ENCODE measurements around the gene CIDEA.

CIDEA gene

DNA sequence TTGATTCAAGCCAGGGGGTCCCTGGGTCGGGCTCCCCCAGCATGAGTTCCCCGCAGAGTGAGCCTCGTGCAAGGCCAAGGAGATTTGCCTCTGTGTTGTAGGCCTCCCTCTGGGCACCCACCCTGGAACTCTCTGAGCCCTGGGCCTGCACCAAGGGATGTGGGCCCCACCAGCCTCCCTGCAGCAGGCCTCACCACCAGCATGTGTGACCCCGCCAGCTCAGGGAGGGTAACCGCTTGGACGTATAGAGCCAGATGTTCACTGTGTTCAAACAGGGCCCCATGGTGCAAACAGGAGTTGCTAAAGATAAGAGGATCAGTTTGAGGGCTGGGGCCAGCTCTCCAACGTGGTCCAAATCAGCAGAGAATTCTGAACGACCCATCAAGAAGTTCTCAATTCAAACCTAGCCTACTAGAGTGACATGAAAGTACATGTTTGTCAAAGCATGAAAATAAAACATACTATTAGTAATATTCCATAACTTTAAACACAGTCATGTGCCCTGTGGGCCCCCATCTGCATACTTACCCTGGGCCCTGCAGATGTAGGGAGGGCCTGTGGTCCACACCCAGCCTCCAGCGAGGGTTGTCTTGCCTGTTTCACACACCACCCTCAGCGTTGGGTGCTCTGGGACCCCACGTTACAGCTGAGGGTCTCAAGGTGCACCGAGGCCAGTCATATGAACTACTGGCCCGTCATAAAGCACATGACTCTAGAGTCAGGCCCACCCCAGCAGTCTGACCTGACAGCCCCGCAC, 48.4 kb downstream of the CIDEA start:
- DNase-seq, result no peak

DNA sequence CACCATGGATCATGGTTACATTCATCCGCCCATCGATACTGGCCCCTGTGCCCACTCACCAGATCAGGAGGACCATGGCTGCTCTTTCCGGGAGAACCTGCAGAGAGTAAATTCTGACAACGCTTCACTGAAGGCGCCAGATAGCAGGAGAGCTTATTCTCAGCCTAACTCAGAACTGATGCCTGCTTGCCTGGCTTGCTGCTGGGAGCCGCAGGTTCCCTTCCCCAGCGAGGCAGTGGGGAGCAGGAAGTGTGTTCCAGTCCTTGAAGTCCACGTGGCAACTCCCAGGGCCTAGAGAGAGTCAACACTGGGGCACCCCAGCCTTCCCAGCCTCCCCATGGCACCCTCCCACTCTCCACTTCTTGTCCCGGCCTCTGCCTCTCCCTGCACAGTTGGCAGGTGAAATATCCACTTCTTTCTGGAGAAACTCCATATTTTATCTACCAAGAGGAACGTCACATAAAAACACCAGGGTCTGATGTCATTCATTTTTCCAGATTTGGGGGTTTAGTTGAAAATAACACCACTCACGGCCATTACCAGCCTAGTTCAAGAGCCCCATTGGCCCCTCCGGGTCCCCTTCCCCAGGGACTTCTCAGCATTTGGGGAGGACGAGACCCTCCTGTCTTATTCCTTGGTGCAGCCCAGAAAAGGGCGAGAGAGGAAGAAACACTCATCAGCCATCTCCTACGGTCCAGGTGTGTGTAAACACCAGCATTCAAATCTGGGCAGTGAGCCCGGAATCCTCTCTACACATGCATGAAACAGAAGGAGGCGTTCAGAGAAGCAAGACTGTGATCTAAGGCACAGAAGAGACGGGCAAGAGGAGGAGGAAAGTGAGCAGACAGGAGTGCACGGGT, 50.4 kb downstream of the CIDEA start:
- DNase-seq, result no peak

DNA sequence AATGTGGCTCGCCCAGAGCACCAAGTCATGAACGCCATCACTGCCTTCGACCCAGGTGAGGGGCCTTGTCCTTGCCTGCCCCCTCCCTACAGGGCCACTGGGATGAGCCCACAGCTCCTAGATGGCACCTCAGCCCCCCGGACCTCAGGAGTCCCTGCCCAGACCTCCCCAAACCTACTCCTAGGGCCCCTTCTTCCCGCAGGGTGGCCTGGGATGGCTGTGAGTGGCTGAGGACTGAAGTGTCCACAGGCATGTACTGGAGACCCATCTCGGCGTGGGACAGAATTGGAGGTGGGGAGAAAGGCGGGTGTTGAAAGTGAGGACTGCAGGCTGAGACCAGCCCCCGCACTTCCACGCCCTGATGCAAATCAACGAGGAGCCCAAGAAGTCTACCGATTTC, 51.0 kb downstream of the CIDEA start:
- DNase-seq, result no peak

DNA sequence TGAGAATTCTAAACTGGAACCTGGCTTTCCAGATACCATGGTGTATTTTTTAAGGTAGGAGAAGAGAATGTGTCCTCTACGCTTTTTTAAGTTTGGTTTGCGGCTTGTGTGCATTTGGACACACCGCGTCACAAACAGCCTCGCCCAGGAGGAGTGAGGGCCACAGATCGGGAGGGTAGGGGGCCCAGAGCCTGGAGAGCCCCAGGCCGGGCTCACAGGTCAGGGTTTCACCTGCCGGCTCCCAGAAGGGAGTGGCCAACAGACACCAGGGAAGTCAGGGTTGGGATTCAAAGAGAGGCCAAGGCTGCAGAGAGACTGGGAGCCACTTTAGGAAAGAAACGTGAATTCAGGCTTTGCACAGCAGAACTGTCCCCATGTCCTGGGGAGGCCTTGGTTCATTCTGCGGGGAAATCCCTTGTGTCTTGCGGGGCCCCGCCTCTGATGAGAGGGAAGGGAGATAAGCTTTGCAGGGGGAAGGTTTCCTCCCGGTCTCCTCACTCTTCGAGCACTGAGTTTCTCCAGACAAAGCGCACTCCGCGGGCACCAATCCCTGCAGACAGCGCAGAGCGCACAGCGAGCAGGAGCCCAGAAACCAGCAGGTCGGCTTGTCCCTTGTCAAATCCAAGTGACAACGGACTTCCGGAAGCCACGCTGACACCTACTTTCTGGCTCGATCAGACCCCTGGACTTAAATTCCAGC, 51.9 kb downstream of the CIDEA start:
- DNase-seq, result no peak

DNA sequence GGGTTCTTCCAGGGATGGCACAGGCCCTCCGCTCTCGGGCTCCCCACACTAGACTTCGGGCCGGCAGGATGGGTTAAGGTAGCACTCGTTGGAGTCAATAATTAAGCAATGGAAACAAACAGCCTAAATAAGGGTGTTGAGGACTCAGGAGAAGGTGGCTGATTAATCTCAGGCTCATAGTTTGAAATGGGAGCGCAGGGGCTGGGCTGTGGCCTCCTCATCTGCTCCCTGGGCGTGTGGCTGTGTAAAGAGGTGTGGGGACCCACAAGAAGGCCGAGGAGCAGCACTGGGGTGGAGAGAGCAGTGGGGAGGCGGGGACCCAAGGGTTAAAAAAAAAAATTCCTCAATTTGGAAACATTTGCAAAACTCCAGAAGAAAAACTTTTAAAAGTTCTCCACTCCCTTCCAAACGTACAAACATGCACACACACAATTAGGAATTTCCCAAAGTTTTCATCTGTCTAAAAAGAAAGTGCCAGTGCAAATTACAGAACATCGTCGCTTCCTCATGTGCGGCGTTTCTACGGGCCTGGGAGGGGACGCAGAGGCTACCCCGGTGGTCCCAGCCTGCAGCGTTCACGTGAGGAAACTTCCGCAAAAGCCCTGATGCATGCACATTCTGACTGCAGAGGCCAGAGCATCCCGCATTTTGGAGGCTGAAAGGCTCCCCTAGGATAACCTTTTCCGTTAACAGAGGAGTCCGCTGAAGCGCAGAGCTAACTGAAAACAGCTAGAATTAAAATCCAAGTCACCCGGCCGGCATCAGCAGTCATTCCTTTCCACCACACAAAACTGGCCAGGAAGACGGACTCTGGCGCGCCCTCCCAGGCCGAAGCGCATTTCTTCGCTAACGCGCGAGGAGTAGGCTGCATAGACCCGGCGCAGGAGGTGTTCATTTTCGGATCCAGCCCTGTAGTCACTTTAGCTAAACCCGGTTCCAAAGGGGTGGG, 52.9 kb downstream of the CIDEA start:
- DNase-seq, result no peak

DNA sequence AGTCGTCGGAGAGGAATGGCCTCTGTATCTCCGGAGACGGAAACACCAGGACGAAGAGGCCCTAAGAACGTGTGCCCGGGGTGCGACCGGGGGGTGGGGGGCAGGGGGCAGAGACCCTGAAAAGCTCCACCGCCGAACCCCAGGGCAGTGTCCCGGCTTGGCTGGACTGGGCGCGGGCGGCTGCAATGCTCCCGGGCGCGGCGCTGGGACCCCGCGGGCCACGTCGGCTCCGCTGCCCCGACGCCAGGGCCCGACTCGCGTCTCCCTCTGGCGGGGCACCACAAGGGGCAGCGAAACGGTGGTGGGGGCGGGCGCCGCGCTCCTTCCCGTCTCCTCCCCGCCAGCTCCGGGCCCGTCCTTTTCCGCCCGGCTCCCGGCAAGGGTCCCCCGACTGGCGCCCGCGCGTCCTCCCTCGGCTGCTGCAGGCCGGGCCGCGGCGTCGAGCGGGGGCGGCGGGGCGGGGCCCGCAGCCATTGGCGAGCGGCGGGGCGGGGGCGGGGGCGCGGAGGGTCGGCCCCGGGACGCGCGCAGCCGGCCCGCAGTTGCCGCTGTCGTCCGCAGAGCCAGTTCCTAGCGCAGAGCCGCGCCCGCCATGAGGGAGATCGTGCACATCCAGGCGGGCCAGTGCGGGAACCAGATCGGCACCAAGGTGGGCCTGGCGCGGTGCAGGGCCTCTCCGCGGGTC, 53.7 kb downstream of the CIDEA start, which contains the start of gene TUBB6:
Gene TUBB6 (plus strand): TSS at position 541 of the 685 bp plus-strand sequence. CDS start 52 bp downstream, at position 593.
- no peak for DNase-seq

DNA sequence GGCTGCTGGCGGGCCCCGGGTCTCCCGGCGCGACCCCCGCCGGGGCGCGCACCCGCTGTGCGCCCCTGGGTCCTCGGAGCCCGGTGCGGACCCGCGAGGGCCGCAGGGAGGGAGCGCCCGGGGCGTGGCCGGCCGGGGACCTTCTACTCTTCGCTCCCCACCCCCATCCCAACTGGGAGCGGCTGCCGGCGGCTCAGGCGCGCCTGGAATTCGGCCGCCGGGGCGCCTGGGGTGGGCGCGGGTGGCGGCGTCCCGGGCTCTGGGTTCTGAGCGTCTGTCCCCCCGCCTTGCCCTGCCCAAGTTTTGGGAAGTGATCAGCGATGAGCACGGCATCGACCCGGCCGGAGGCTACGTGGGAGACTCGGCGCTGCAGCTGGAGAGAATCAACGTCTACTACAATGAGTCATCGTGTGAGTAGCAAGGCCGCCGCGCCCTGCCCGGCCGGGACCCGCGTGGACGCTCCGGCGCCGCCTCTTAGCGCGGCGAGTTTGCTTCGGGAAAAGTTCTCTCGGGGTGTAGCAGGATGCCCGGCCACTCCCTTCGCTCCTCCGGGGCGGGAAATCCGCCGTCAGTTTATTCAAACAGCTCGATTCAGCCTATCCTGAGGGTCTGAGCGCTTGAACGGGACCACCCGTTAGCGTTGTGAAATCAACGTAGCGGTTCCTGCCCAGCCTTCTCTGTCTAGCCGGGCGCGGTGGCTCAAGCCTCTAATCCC, 54.4 kb downstream of the CIDEA start:
- DNase-seq, result peak; percentile 23

DNA sequence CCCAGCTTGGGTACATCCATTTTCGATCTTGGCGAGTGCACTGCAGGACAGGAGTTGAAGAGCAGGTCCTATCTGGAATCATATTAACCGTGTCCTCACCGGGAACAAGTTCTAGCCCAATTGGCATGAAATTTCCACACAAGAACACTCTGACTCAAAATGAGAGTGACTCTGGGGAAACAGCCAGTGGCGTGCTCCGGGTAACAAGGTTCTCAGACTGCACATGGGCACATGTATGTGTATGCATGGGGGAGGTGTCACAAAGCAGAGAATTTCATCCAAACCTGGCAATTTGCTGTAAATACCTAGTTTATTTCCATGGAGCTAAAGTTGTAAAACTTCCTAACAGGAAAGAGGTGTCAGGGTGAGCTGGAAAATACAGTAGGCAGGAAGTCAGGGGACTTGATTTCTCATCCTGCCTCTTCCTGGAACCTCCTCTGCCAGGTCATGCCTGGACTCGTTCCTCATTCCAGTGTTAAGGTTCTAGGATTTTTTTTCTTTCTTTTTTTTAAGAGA, 55.6 kb downstream of the CIDEA start:
- no peak for DNase-seq

DNA sequence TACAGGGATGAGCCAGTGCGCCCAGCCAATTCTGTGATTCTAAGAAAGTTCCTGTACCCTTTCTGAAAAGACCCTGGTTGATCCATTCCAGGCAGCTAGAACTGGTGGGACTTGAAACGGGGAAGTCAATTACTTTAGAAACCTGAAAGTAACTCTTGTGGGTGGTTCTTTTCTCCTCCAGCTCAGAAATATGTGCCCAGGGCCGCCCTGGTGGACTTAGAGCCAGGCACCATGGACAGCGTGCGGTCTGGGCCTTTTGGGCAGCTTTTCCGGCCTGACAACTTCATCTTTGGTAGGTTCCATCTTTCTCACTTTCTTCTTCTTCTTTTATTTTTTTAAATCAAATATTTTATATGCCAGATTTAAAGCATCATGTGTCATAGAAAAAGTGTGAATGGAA, 56.6 kb downstream of the CIDEA start:
- DNase-seq, result no peak

DNA sequence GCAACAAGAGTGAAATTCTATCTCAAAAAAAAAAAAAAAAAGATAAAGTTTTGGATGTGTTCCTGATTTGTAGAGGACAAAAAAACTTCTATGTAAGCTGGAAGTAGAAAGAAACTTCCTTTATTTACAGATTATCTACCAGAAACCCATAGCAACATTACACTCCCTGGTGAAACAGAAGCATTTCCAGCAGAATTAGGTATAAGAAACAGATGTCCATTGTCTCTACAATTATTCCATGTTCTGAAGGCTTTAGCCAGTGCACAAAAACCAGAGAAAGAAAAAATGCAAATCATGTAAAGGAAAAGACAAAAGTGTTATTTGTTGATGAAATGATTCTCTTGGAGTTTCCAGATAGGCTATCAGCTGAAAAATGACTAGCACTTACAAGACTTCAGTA, 58.8 kb downstream of the CIDEA start:
- no peak for DNase-seq

DNA sequence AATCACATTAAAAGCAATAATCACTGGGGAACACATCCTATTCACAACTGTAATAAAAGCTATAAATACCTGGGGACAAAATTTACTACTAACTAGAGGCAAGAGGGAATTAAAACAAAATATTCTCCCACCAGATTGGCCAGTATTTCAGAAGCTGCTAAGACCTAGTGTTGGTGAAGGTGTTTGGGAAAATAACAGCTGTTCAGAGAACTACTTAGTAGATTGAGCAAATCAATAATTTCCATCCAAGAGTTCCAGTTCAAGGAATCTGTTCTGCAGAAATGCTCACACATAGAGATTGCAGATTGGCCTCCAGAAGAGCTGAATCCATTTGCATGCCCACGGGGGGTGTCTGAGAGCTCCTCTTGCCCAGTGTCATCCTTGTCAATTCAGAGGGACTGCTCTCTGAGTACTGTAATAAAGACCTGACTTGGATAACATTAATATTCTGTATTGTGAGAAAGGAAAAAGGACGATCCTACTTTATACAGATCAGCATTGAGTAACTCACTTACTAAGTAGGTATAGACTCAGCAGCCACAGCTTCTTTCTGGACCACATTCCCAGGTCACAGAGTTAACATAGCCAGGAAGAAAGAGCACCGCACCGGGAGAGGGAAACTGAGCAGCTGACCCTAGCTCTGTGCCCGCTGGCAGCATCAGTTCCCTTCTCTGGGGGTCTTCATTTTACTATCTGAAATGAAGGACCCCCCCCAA, 59.5 kb downstream of the CIDEA start:
- DNase-seq, result no peak

DNA sequence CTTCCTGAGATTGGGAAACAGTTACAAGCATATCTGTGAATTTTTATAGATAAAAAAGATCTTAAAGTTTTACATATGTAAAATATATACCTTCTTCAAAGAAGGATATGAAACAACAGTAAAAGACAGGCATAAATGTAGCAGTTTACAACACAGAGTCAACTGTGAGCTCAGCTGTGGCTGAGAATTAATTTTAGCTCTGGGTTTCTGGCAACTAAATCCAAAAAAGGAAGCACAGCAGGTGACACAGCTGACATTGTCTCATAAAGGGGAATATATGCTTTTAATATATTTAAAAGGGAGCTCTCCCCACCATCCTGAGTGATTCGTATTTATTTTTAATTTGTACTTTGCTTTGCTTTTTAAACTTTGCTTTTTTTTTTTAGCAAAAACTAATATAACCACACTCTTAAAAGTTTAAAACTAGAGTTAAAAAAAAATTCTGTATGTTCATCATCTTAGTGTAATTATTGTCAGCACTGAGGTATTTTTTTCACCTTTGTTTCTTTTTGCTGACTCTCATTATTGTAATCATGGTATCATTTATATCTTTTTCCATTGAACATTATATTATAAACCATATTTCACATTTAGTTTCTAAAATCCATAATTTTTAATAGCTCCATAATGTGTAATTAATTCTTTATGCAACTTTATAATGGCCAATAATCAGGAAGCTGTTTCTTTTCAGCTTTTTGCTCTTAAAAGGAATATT, 60.6 kb downstream of the CIDEA start:
- no peak for DNase-seq

DNA sequence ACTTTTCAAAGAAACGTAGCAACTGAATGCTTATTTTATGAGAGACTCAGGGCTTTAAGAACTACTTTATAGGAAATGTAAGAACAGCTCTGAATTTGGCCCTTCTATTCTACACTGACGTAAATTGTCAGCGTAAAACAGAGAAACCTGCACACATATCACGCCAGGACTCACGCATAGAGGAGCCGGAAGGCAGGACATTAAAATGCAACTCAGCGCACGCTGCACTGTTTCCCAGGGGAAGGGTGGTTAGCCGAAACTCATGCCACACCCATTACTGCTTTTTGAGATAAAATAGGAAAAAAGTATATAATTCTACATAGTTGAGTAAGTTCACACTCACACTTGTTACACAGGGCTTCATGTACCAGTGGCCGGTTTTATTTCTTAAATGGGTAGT, 61.3 kb downstream of the CIDEA start:
- no peak for DNase-seq

DNA sequence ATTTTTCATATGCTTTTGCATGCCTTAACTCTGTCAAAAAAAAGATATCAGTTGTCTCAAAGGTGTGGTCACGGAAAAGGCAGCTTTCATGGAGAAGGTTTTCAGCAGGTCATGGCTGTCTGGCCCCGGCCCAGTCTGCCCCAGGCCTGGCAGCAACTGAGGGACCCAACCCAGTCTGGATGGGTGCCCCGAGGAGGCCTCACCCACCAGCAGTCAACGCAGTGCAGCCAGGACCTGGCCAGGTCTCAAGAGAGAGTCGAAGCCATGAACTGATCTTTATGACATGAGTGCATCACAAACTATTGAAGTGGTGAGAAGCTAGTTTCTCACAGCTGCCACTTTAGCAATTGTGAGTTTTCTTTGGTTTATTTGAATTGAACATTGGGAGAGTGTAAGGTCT, 61.8 kb downstream of the CIDEA start:
- DNase-seq, result no peak

DNA sequence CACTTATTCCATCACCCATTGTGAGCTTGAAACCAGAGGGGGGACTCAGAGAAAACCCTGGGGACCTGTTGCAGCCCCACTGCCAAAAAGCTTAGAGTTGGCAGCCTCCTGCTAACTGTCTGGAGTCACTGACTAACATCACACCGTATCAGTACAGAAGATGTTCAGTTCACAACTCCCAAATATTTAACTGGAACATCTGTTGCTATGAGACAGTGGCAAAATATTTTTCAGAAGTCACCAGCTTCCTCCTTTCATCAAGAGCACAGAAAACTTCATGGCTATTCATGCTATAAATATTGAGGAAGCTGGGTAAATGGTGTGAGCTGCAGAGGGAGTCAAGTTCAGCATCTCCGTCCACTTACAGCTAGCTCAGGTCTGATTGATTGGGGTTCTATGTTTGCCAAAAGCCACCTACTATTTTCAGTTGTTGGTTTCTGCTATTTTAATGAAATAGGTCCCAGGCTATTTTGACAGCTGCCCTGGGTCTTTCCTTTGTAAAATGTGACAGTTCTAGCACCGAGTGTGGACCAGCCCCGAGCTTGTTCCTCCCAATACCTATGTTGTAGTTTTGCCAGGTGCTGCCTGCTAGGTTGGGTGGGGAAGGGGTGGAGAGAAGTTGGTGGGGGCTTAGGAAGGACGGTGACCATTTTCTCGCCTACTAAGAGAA, 63.6 kb downstream of the CIDEA start:
- DNase-seq, result peak; percentile 8

DNA sequence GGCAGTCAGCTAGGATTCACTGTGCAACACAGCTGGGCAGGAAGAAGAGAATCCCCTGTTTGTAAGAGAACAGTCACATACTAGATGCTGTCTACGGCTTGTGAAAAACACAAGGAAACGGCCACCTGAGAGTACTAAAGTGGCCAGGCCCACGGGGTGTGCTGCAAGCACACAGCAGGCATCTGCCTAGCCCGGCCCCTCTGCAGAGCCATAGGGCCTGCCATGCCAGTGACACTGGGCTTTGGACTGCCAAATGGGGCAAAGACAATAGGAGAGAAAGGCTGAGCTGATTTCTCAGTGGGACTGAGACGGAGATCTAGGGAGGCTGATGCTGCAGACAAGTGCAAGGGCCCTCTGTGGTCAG, 64.2 kb downstream of the CIDEA start:
- DNase-seq, result no peak

DNA sequence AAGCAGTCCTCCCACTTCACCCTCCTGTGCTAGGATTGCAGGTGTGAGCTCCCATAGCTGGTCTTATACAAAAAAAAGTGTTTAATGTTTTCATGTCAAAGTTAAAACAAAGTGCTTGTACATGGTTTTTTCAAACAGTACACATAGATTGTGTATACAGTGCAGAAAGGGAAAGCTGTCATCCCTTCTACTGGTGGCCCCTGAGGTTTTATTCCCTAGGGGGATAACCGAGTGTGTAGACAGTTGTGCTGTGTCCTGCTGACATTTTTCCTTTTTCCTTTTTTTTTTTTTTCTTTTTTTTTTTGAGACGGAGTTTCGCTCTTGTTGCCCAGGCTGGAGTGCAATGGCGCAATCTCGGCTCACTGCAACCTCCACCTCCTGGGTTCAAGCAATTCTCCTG, 64.7 kb downstream of the CIDEA start:
- DNase-seq, result no peak

DNA sequence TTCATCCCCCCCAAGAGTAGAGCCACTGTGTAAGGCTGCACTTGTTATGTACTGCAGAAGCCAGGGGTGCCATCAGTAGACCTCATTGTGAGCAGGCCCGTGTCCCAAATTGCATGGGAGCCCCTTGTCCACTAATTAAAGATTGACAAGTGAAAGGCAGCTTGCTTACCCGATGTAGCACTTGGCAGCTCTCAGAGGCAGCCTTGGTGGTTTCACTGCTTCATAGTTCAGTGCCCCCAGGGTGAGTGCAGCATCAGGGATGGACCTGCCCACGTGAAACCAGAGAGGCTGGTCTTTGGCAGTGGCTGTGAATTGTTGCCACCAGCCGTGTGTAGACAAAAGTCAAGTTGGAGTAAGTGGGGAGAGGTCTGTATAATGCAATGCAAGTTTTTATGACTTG, 67.2 kb downstream of the CIDEA start:
- DNase-seq, result no peak
